HEK293 (cell line): ENCODE data around the gene TMEM238L.

ENCODE experiments used
- CTCF ChIA-PET: fragments of 350-600 bp; formaldehyde crosslinking; extraction: SDS; loops from one replicate; lab custom pipeline; 2021; ENCODE audit warnings: antibody characterized with exemption; lab: Yijun Ruan, JAX
- POLR2A ChIA-PET: fragments of 300-600 bp; formaldehyde crosslinking; extraction: SDS; loops from one replicate; lab custom pipeline; 2020; ENCODE audit warnings: antibody characterized with exemption, inconsistent platforms; lab: Yijun Ruan, JAX
- H3K27ac ChIP-seq: fragments of 200-500 bp; sonication (Bioruptor generic); 2 replicates; pipeline ENCODE4 v1.5.1; 2014; ENCODE audit warnings: low read depth, low read length, control low read depth, inconsistent platforms; ENCODE audit errors: extremely low read depth
- H3K36me3 ChIP-seq, 2 experiments: fragments of 200-500 bp in 1 of 2; sonication (Bioruptor generic) in 1 of 2; 1 replicate in 1 of 2; 2 replicates in 1 of 2; pipeline ENCODE4 v1.5.1; 2014 to 2017; ENCODE audit warnings: inconsistent platforms in 2 of 2, low read length in 2 of 2; ENCODE audit not compliant: control insufficient read depth in 2 of 2, insufficient read depth in 1 of 2
- H3K4me1 ChIP-seq: fragments of 200-500 bp; sonication (Bioruptor generic); 2 replicates; pipeline ENCODE4 v1.5.1; 2014; ENCODE audit warnings: mild to moderate bottlenecking, low read length, inconsistent platforms; ENCODE audit not compliant: control insufficient read depth, insufficient read depth
- H3K4me3 ChIP-seq: 2 replicates; pipeline ENCODE4 v1.5.1; 2011; ENCODE audit warnings: low read depth, mild to moderate bottlenecking, control low read depth, low read length, moderate library complexity
- H3K9me3 ChIP-seq: fragments of 200-500 bp; sonication (Bioruptor generic); 2 replicates; pipeline ENCODE4 v1.5.1; 2014; ENCODE audit warnings: low read depth, low read length, inconsistent platforms; ENCODE audit not compliant: control insufficient read depth, insufficient read depth
- CTCF ChIP-seq: fragments of 450-650 bp; formaldehyde crosslinking; IDR thresholded peaks from 2 replicates; pipeline ENCODE4 v1.5.1; 2016; ENCODE audit warnings: missing biosample characterization, missing genetic modification characterization
- PRDM1 ChIP-seq: fragments of 450-650 bp; formaldehyde crosslinking; IDR thresholded peaks from 2 replicates; pipeline ENCODE4; 2016; ENCODE audit warnings: missing biosample characterization, missing genetic modification characterization
- SCRT1 ChIP-seq: fragments of 450-650 bp; formaldehyde crosslinking; IDR thresholded peaks from 2 replicates; pipeline ENCODE4 v1.5.1; 2016; ENCODE audit warnings: missing biosample characterization, missing genetic modification characterization, borderline replicate concordance
- TSHZ1 ChIP-seq: fragments of 450-650 bp; formaldehyde crosslinking; IDR thresholded peaks from 2 replicates; pipeline ENCODE4 v1.5.1; 2016; ENCODE audit warnings: missing biosample characterization, missing genetic modification characterization, borderline replicate concordance
- YY1 ChIP-seq: fragments of 450-650 bp; formaldehyde crosslinking; IDR thresholded peaks from 2 replicates; pipeline ENCODE4 v1.5.1; 2018; ENCODE audit warnings: missing biosample characterization, missing genetic modification characterization
- ZBTB20 ChIP-seq: fragments of 450-650 bp; formaldehyde crosslinking; IDR thresholded peaks from 2 replicates; pipeline ENCODE4 v1.5.1; 2016; ENCODE audit warnings: missing biosample characterization, missing genetic modification characterization
- ZFP69B ChIP-seq: fragments of 450-650 bp; formaldehyde crosslinking; IDR thresholded peaks from 2 replicates; pipeline ENCODE4 v1.5.1; 2016; ENCODE audit warnings: missing biosample characterization, missing genetic modification characterization
- ZNF114 ChIP-seq: fragments of 450-650 bp; formaldehyde crosslinking; IDR thresholded peaks from 2 replicates; pipeline ENCODE4 v1.5.0; 2017; ENCODE audit warnings: missing biosample characterization, missing genetic modification characterization
- ZNF133 ChIP-seq: fragments of 450-650 bp; formaldehyde crosslinking; IDR thresholded peaks from 2 replicates; pipeline ENCODE4 v1.5.1; 2016; ENCODE audit warnings: missing biosample characterization, missing genetic modification characterization
- ZNF155 ChIP-seq: fragments of 450-650 bp; formaldehyde crosslinking; IDR thresholded peaks from 2 replicates; pipeline ENCODE4 v1.5.1; 2016; ENCODE audit warnings: missing biosample characterization, missing genetic modification characterization
- ZNF19 ChIP-seq: fragments of 450-650 bp; formaldehyde crosslinking; IDR thresholded peaks from 2 replicates; pipeline ENCODE4; 2016; ENCODE audit warnings: missing biosample characterization, missing genetic modification characterization, low read depth
- ZNF248 ChIP-seq: fragments of 450-650 bp; formaldehyde crosslinking; IDR thresholded peaks from 2 replicates; pipeline ENCODE4 v1.5.1; 2017; ENCODE audit warnings: missing biosample characterization, missing genetic modification characterization
- ZNF341 ChIP-seq: fragments of 450-650 bp; formaldehyde crosslinking; IDR thresholded peaks from 2 replicates; pipeline ENCODE4; 2016; ENCODE audit warnings: low read depth, missing biosample characterization, missing genetic modification characterization
- ZNF37A ChIP-seq: fragments of 450-650 bp; IDR thresholded peaks from 2 replicates; pipeline ENCODE4 v1.5.1; 2018; ENCODE audit warnings: missing biosample characterization, missing genetic modification characterization
- ZNF416 ChIP-seq: fragments of 450-650 bp; formaldehyde crosslinking; IDR thresholded peaks from 2 replicates; pipeline ENCODE4 v1.5.1; 2016; ENCODE audit warnings: missing biosample characterization, missing genetic modification characterization
- ZNF473 ChIP-seq: fragments of 450-650 bp; formaldehyde crosslinking; IDR thresholded peaks from 2 replicates; pipeline ENCODE4 v1.5.1; 2017; ENCODE audit warnings: missing biosample characterization, missing genetic modification characterization
- ZNF555 ChIP-seq: fragments of 450-650 bp; formaldehyde crosslinking; conservative IDR thresholded peaks from 2 replicates; pipeline ENCODE4 v1.5.1; 2017; ENCODE audit warnings: missing biosample characterization, mild to moderate bottlenecking, missing genetic modification characterization, inconsistent platforms
- ZNF561 ChIP-seq: fragments of 450-650 bp; IDR thresholded peaks from 2 replicates; pipeline ENCODE4 v1.5.1; 2018; ENCODE audit warnings: missing biosample characterization, missing genetic modification characterization, borderline replicate concordance
- ZNF580 ChIP-seq: fragments of 450-650 bp; formaldehyde crosslinking; IDR thresholded peaks from 2 replicates; pipeline ENCODE4 v1.5.1; 2016; ENCODE audit warnings: missing biosample characterization, missing genetic modification characterization
- ZNF610 ChIP-seq: fragments of 450-650 bp; formaldehyde crosslinking; IDR thresholded peaks from 2 replicates; pipeline ENCODE4 v1.5.1; 2016; ENCODE audit warnings: missing biosample characterization, missing genetic modification characterization, borderline replicate concordance
- ZNF677 ChIP-seq: fragments of 450-650 bp; IDR thresholded peaks from 2 replicates; pipeline ENCODE4 v1.5.0; 2018; ENCODE audit warnings: missing biosample characterization, mild to moderate bottlenecking, missing genetic modification characterization, moderate library complexity
- ZNF701 ChIP-seq: fragments of 450-650 bp; formaldehyde crosslinking; IDR thresholded peaks from 2 replicates; pipeline ENCODE4 v1.5.1; 2016; ENCODE audit warnings: missing biosample characterization, missing genetic modification characterization
- ZNF777 ChIP-seq: fragments of 450-650 bp; formaldehyde crosslinking; IDR thresholded peaks from 2 replicates; pipeline ENCODE4 v1.5.1; 2017; ENCODE audit warnings: missing biosample characterization, missing genetic modification characterization, borderline replicate concordance

The TMEM238L gene

GRCh38 chr17:10758062-10758461, 45.8 kb downstream of the TMEM238L start:
- Histone ChIP-seq H3K4me3 (no peak overlapping the region), H3K36me3 (no peaks in the 10 kb centered on the region)
- TF ChIP-seq ZNF114 (tag by site-specific recombination) (no peak), ZNF133 (tag by site-specific recombination) (no peak), ZNF701 (tag by site-specific recombination) (no peak), ZNF555 (tag by site-specific recombination) (no peak), ZNF777 (no peak), ZNF416 (no peak), TSHZ1 (tag by site-specific recombination) (no peak), ZNF248 (tag by site-specific recombination) (no peak), ZNF155 (tag by site-specific recombination) (no peak), ZNF610 (tag by site-specific recombination) (no peak), CTCF (no peak), ZFP69B (tag by site-specific recombination) (no peak), ZBTB20 (tag by site-specific recombination) (no peak), ZNF677 (tag by site-specific recombination) (no peak), SCRT1 (tag by site-specific recombination) (no peak), ZNF473 (tag by site-specific recombination) (no peak)
- TF ChIP-seq, all 188 proteins: peak for 0
- Histone ChIP-seq H3K27ac (no peak overlapping the region), H3K4me1 (no peaks in the 10 kb centered on the region), H3K9me3 (no peaks in the 10 kb centered on the region)
- ChIA-PET CTCF (interaction anchor here (0.9 kb wide), 1 partner anchor 21 kb away, joined by 3 read pairs; no protein-coding TSS in a partner anchor), POLR2A (no interaction called here)

GRCh38 chr17:10757647-10758046, 46.3 kb downstream of the TMEM238L start:
- Histone ChIP-seq H3K9me3 (no peaks in the 10 kb centered on the region), H3K27ac (no peak overlapping the region), H3K36me3 (no peaks in the 10 kb centered on the region), H3K4me1 (no peaks in the 10 kb centered on the region), H3K4me3 (no peak overlapping the region)
- POLR2A ChIA-PET, result no interaction called here
- TF ChIP-seq ZNF580 (tag by site-specific recombination), result no peak
- no peak for TF ChIP-seq ZNF37A (tag by site-specific recombination)
- no peak for TF ChIP-seq ZNF561 (tag by site-specific recombination)
- no peak for TF ChIP-seq ZNF19
- TF ChIP-seq ZNF341 (tag by site-specific recombination), result no peak
- TF ChIP-seq YY1 (tag by site-specific recombination), result no peak
- TF ChIP-seq PRDM1, result no peak
- TF ChIP-seq ZNF555 (tag by site-specific recombination), result no peak
- CTCF ChIA-PET, result interaction anchor here (0.9 to 1.0 kb wide), 2 partner anchors 21 to 87 kb away, joined by 3 to 4 read pairs; no protein-coding TSS in a partner anchor
